Breast epithelium (tissue), 4 donors: ENCODE results near the gene FBXO27. TPM values are rescaled to one million over a fixed set of nuclear protein-coding genes. Genes with fewer than 3 reads are reported as not detected.
"Not testable (repeated sequence)": the region's sequence is repeated elsewhere in the genome, so short reads cannot be mapped to it uniquely, and the experiment has no call there.

Experiments used
- DNase-seq, 2 donors: peaks; one replicate each; pipeline ENCODE4 v3.0.0-alpha.2; 2019; ENCODE audit warnings: low spot score in 2 of 2
- H3K27ac ChIP-seq, 2 donors: fragments of 200-600 bp; sonication (generic) in 1 of 2; one replicate each; pipeline ENCODE4 v1.5.1; 2016 to 2019; ENCODE audit warnings: mild to moderate bottlenecking in 1 of 2
- H3K27me3 ChIP-seq, 2 donors: fragments of 200-600 bp; sonication (generic) in 1 of 2; one replicate each; pipeline versions ENCODE4 v1.5.1 to v1.6.0; 2017 to 2019; ENCODE audit warnings: control low read depth in 1 of 2, mild to moderate bottlenecking in 1 of 2
- H3K36me3 ChIP-seq: fragments of 200-600 bp; one replicate; pipeline ENCODE4 v1.5.1; 2019
- H3K4me1 ChIP-seq, 2 donors: fragments of 200-600 bp; sonication (generic); one replicate each; pipeline ENCODE4 v1.5.1; 2016 to 2019; ENCODE audit warnings: control low read depth in 1 of 2
- H3K4me3 ChIP-seq, 3 donors: fragments of 200-600 bp; sonication (generic); 1 replicate in 2 of 3; 2 replicates in 1 of 3; pipeline ENCODE4 v1.5.1; 2016 to 2019; ENCODE audit warnings: mild to moderate bottlenecking in 3 of 3, moderate library complexity in 2 of 3
- H3K9me3 ChIP-seq, 2 donors: fragments of 200-600 bp; sonication (generic) in 1 of 2; one replicate each; pipeline ENCODE4 v1.5.1; 2016 to 2019; ENCODE audit warnings: control low read depth in 1 of 2
- CTCF ChIP-seq, 3 donors: fragments of 450-650 bp; IDR thresholded peaks; one replicate each; pipeline ENCODE4 v1.5.1; 2016 to 2017; ENCODE audit warnings: antibody characterized with exemption in 3 of 3, mild to moderate bottlenecking in 3 of 3, moderate library complexity in 3 of 3
- POLR2A ChIP-seq: fragments of 450-650 bp; IDR thresholded peaks from one replicate; pipeline ENCODE4 v1.6.1; 2016; ENCODE audit warnings: antibody characterized with exemption, mild to moderate bottlenecking, moderate library complexity
- POLR2AphosphoS5 ChIP-seq, 3 donors: sonication (generic); formaldehyde crosslinking; IDR thresholded peaks; one replicate each; pipeline ENCODE4 v1.6.1; 2017; ENCODE audit warnings: antibody characterized with exemption in 3 of 3
- intact Hi-C: fragments of 100-400 bp; cut with DNase I; formaldehyde crosslinking; loops from one replicate; pipeline ENCODE4 v1.15.1; 2023; ENCODE audit warnings: low total_unique reads
- total RNA-seq, 3 donors: library from RNA; depleted of rRNA; stranded (reverse); fragments of >200 nt; gene quantifications; one replicate each; pipeline ENCODE4 v1.1.0, GENCODE V29; 2016

FBXO27 gene
- total RNA-seq, 3 donors from 2014 or later, result 2.6 to 7.2 (median 5.1) TPM

DNA sequence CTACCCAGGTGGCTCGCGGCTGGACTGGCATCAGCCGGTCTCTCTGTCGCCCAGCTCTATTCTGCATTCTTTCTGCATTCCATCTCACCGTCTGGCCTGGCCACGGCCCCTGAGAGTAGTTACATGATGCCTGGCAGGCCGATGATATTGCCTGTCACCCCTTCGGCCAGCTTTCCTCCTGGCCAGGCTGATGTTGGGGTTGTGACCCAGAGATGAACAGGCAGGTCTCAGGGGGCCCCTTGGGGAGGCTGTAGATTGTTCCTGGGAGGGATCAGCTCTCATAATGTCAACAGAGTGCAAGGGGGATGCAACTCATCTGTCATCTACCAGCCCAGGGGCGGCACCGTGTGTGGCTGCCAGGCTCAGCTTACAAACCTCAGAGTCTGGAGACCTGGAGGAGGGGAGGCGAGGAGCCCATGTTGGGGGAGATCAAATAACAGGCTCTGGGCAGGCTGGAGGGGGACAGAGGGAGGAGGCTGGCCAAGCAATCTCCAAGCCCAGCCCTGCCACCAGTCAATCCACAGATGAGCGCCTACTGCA is 43.2 kb downstream of the FBXO27 start:
- H3K9me3 ChIP-seq, result no peaks in the 10 kb centered on the region
- H3K36me3 ChIP-seq, result no peaks in the 10 kb centered on the region
- DNase-seq, result peak in 1 of 2 donors; percentile 21
- H3K27ac ChIP-seq, result no peak overlapping the region
- TF ChIP-seq POLR2A (no peak), POLR2AphosphoS5 (IDR thresholded peaks at IDR 0.05) (no peak), CTCF (IDR thresholded peaks at IDR 0.05) (no peak)
- H3K4me1 ChIP-seq, result no peaks in the 10 kb centered on the region
- no peak overlapping the region for H3K4me3 ChIP-seq
- peaks cover 0 to 4% of the 10 kb centered on the region in 2 donors for H3K27me3 ChIP-seq
- intact Hi-C loops, result no loop called here

DNA sequence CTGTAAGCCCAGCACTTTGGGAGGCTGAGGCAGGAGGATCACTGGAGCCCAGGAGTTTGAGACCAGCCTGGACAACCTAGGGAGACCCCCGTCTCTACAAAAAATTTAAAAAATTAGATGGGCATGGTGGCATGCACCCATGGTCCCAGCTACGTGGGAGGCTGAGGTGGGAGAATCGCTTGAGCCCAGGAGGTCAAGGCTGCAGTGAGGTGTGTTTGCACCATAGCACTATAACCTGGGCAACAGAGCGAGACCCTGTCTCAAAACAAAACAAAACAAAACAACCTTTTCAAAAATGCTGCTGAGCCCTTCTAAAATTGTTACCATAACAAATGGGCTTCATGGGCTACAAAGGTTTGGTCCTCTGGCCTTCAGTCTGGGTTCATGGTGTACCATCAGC is 43.7 kb downstream of the FBXO27 start:
- H3K9me3 ChIP-seq, DNase-seq, H3K36me3 ChIP-seq, H3K27ac ChIP-seq, intact Hi-C loops, H3K27me3 ChIP-seq, H3K4me1 ChIP-seq, H3K4me3 ChIP-seq: not testable (repeated sequence)

DNA sequence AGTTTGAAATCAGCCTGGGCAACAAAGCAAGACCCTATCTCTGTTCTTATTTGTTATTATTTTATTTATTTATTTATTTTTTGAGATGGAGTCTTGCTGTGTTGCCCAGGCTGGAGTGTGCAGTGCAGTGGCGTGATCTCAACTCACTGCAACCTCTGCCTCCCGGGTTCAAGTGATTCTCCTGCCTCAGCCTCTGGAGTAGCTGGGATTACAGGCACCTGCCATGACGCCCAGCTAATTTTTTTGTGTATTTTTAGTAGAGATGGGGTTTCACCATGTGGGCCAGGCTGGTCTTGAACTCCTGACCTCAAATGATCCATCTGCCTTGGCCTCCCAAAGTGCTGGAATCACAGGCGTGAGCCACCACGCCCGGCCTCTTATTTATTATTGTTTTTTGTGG is 44.6 kb downstream of the FBXO27 start:
- not testable (repeated sequence) for H3K27me3 ChIP-seq

GRCh38 chr19:38985262-38985661 is 47.1 kb downstream of the FBXO27 start:
- Histone ChIP-seq H3K9me3 (peaks cover 0 to 10% of the 10 kb centered on the region in 2 donors), H3K4me1 (no peaks in the 10 kb centered on the region), H3K27ac (no peak overlapping the region), H3K27me3 (peaks cover 0 to 4% of the 10 kb centered on the region in 2 donors), H3K4me3 (no peak overlapping the region), H3K36me3 (no peaks in the 10 kb centered on the region)
- no peak for TF ChIP-seq POLR2AphosphoS5 (IDR thresholded peaks at IDR 0.05)
- no peak for TF ChIP-seq POLR2A
- TF ChIP-seq CTCF (IDR thresholded peaks at IDR 0.05), result no peak
- intact Hi-C loops, result no loop called here
- no peak for DNase-seq

More for the DNA sequence above, 44.6 kb downstream of the FBXO27 start:
- H3K4me3 ChIP-seq, H3K27ac ChIP-seq, H3K36me3 ChIP-seq, DNase-seq, intact Hi-C loops, H3K4me1 ChIP-seq, H3K9me3 ChIP-seq: not testable (repeated sequence)

DNA sequence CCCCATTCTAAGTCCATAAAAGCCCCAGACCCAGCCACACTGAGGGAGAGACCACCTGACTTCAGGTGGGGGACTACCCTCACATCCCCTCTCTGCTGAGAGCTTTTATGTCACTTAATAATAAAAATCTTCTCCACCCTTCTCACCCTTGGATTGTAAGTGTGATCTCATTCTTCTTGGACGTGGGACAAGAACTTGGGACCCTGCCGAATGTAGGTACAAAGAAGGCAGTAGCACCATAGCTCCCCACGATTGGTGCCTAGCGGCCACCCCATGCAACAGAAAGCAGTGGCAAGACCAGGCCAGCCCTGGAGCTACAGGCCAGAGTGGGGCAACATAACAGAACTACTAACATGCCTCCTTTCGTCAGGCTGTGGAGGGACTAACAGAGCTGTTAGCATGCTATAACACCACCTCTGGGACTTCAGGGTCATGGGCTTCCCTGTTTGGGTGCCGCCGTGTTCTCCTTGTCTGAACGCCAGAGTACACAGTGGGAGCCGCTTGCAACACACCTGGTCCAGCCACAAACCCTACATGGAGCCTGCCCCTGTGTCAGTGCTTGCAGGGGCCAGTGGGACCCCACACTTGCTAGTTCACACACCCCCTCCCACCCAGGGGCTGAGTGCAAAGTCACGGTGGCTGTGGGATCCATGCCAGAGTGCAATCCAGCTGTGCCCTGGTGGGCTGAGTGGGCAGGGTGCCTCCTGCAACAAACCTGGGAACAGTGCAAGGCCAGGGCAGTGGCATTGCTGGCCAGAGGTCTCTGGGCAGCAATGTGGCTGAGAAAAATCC is 51.6 kb downstream of the FBXO27 start:
- no peak overlapping the region for H3K27ac ChIP-seq
- no peaks in the 10 kb centered on the region for H3K36me3 ChIP-seq
- TF ChIP-seq CTCF (IDR thresholded peaks at IDR 0.05) (no peak), POLR2AphosphoS5 (IDR thresholded peaks at IDR 0.05) (no peak), POLR2A (no peak)
- no peak for DNase-seq
- intact Hi-C loops, result no loop called here
- no peaks in the 10 kb centered on the region for H3K4me1 ChIP-seq
- H3K4me3 ChIP-seq, result no peak overlapping the region
- H3K27me3 ChIP-seq, result no peaks in the 10 kb centered on the region
- peaks cover 0 to 11% of the 10 kb centered on the region in 2 donors for H3K9me3 ChIP-seq

GRCh38 chr19:38979812-38980211 is 52.5 kb downstream of the FBXO27 start:
- Histone ChIP-seq H3K36me3 (no peaks in the 10 kb centered on the region), H3K27me3 (no peaks in the 10 kb centered on the region), H3K27ac (no peak overlapping the region), H3K4me3 (no peak overlapping the region), H3K4me1 (no peaks in the 10 kb centered on the region), H3K9me3 (peaks cover 0 to 11% of the 10 kb centered on the region in 2 donors)
- intact Hi-C loops, result no loop called here
- no peak for DNase-seq
- TF ChIP-seq POLR2A (no peak), POLR2AphosphoS5 (IDR thresholded peaks at IDR 0.05) (no peak), CTCF (IDR thresholded peaks at IDR 0.05) (no peak)
